Measurements from ENCODE around the gene MCOLN2. TPM values are rescaled to one million over a fixed set of nuclear protein-coding genes. Genes with fewer than 3 reads are reported as not detected.

Gene MCOLN2
- total RNA-seq, 1 donor from 2014 or later, result 1.6 TPM

DNA sequence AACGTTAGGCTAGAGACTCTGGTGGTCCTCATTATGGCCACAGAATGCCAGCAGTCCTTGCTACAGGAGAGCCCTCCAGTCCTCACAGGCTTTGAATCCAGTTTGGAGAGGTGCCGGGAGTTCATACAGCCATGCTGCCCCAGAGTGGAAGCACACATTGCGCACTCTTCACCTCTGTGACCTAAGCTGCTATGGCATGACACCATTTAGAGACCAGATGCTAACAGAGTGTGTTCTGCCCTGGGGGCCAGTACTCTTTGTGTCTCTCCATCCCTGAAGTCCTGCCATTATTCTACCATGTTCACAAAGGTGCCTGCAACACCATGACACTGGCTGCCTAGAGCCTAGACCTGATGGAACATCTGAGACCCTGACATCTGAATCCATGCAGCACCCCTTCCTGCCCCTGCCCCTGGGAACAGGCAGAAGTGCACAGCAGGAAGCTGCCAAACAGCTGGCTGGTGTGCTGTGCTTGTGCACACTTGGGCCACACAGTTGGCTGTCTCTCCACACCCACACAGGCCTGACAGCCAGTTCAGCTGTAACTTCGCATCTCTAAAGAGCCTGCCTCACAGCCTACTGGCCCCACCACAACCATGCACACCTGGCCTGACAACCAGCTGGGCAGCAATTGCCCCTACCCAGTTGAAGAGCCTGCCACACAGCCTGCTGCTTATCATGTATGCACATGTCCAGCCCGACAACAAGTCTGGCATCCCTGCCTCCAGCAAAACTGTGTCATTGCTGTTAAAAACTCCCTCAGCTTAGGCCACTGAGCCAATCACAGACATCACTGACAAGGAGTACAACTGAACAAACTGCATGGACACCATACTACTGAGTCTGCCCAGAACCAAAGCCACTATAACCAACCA is 49.1 kb downstream of the MCOLN2 start:
- Mint-ChIP-seq H3K9me3 (ENCODE audit: unreplicated experiment) (peaks cover 6% of the 10 kb centered on the region), H3K27ac (ENCODE audit: unreplicated experiment) (no peak overlapping the region), H3K36me3 (ENCODE audit: low read depth, unreplicated experiment) (no peaks in the 10 kb centered on the region), H3K27me3 (ENCODE audit: low read depth, unreplicated experiment) (no peaks in the 10 kb centered on the region), H3K4me1 (ENCODE audit: low read depth, unreplicated experiment) (peaks cover 14% of the 10 kb centered on the region), H3K4me3 (ENCODE audit: unreplicated experiment) (no peak overlapping the region)
- no peak overlapping the region for H3K9ac ChIP-seq (ENCODE audit: low read length)
- no peak overlapping the region for H3K27ac ChIP-seq (ENCODE audit: low read depth, low read length)
- H3K4me2 ChIP-seq (ENCODE audit: low read length), result no peak overlapping the region
- H3K4me3 ChIP-seq (ENCODE audit: insufficient read depth, low read depth, low read length), result no peak overlapping the region
- FAIRE-seq, result no peak
- peaks cover 8% of the 10 kb centered on the region for H3K4me1 ChIP-seq (ENCODE audit: insufficient read depth, low read length)
- H2AFZ ChIP-seq (ENCODE audit: low read depth, low read length), result no peak overlapping the region
- no peaks in the 10 kb centered on the region for H3K9me3 ChIP-seq (ENCODE audit: insufficient read depth, low read depth, low read length)
- H3K27me3 ChIP-seq (ENCODE audit: insufficient read depth, low read length), result no peaks in the 10 kb centered on the region
- H3K79me2 ChIP-seq (ENCODE audit: insufficient read depth, low read length), result no peaks in the 10 kb centered on the region
- TF ChIP-seq EZH2 (IDR thresholded peaks at IDR 0.05; ENCODE audit: insufficient read depth, low read length), result no peak
- TF ChIP-seq, protein P1, sequence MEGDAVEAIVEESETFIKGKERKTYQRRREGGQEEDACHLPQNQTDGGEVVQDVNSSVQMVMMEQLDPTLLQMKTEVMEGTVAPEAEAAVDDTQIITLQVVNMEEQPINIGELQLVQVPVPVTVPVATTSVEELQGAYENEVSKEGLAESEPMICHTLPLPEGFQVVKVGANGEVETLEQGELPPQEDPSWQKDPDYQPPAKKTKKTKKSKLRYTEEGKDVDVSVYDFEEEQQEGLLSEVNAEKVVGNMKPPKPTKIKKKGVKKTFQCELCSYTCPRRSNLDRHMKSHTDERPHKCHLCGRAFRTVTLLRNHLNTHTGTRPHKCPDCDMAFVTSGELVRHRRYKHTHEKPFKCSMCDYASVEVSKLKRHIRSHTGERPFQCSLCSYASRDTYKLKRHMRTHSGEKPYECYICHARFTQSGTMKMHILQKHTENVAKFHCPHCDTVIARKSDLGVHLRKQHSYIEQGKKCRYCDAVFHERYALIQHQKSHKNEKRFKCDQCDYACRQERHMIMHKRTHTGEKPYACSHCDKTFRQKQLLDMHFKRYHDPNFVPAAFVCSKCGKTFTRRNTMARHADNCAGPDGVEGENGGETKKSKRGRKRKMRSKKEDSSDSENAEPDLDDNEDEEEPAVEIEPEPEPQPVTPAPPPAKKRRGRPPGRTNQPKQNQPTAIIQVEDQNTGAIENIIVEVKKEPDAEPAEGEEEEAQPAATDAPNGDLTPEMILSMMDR (IDR thresholded peaks at IDR 0.05; ENCODE audit: insufficient read depth, low read depth, low read length), result no peak
- H4K20me1 ChIP-seq (ENCODE audit: insufficient read depth, low read length), result no peaks in the 10 kb centered on the region
- H3K36me3 ChIP-seq (ENCODE audit: insufficient read depth, low read length), result no peaks in the 10 kb centered on the region
- DNase-seq (ENCODE audit: low read depth), result no peak

DNA sequence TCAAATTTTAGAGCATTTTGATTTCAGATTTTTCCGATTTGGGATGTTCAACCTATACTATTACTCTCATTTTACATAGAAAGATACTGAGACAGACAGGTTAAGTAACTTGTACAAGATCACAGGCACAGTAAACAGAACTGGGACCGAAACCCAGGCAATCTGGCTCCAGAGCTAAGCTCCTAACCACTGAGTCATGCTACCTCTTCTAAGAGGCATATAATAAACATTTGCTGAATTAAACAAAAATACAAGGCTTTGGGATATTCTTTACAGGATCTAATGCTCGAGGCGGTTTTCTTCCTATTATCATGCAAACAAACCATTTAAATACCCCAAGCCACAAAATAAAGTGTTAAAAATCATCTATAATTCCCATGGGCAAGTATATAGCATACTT is 50.3 kb downstream of the MCOLN2 start:
- TF ChIP-seq EZH2 (IDR thresholded peaks at IDR 0.05; ENCODE audit: insufficient read depth, low read length), result no peak
- TF ChIP-seq, protein P1 (IDR thresholded peaks at IDR 0.05; ENCODE audit: insufficient read depth, low read depth, low read length), result no peak
- DNase-seq (ENCODE audit: low read depth) (peak; percentile 10), FAIRE-seq (no peak)
- H3K27ac ChIP-seq (ENCODE audit: low read depth, low read length), result peak overlapping the region; percentile 1
- Mint-ChIP-seq H3K9me3 (ENCODE audit: unreplicated experiment) (peaks cover 6% of the 10 kb centered on the region), H3K4me1 (ENCODE audit: low read depth, unreplicated experiment) (peaks cover 14% of the 10 kb centered on the region), H3K4me3 (ENCODE audit: unreplicated experiment) (no peak overlapping the region), H3K27me3 (ENCODE audit: low read depth, unreplicated experiment) (peaks cover 2% of the 10 kb centered on the region), H3K27ac (ENCODE audit: unreplicated experiment) (no peak overlapping the region), H3K36me3 (ENCODE audit: low read depth, unreplicated experiment) (no peaks in the 10 kb centered on the region)
- H3K36me3 ChIP-seq (ENCODE audit: insufficient read depth, low read length), result no peaks in the 10 kb centered on the region
- no peaks in the 10 kb centered on the region for H3K79me2 ChIP-seq (ENCODE audit: insufficient read depth, low read length)
- peaks cover 5% of the 10 kb centered on the region for H3K27me3 ChIP-seq (ENCODE audit: insufficient read depth, low read length)
- no peak overlapping the region for H2AFZ ChIP-seq (ENCODE audit: low read depth, low read length)
- no peak overlapping the region for H3K9ac ChIP-seq (ENCODE audit: low read length)
- no peak overlapping the region for H3K4me2 ChIP-seq (ENCODE audit: low read length)
- H4K20me1 ChIP-seq (ENCODE audit: insufficient read depth, low read length), result no peaks in the 10 kb centered on the region
- H3K4me1 ChIP-seq (ENCODE audit: insufficient read depth, low read length), result peaks cover 8% of the 10 kb centered on the region
- no peaks in the 10 kb centered on the region for H3K9me3 ChIP-seq (ENCODE audit: insufficient read depth, low read depth, low read length)
- H3K4me3 ChIP-seq (ENCODE audit: insufficient read depth, low read depth, low read length), result no peak overlapping the region

All from astrocyte (in vitro differentiated cells and primary cell).